ENCODE results near the gene GGCX. TPM values are rescaled to one million over a fixed set of nuclear protein-coding genes. Genes with fewer than 3 reads are reported as not detected.

The GGCX gene
- total and polyA plus RNA-seq, 9 of the 15 experiments (the other 6 are each of a cell fraction or from before 2014, with no cell fraction given), result 14.4 to 47.1 (median 28.1) TPM

- TF ChIP-seq PCBP1 (IDR thresholded peaks at IDR 0.05; ENCODE audit: low read depth, low read length, poor library complexity, severe bottlenecking), result no peak
- no peak for TF ChIP-seq YBX1 (IDR thresholded peaks at IDR 0.05)
- no peak for TF ChIP-seq JUN (IDR thresholded peaks at IDR 0.05; ENCODE audit: borderline replicate concordance, low read depth, low read length)
- TF ChIP-seq JUN (CRISPR knock-in tag; IDR thresholded peaks at IDR 0.05; ENCODE audit: borderline replicate concordance), result no peak
- TF ChIP-seq ETV5 (CRISPR knock-in tag; IDR thresholded peaks at IDR 0.05; ENCODE audit: low read depth), result peak; percentile 64; the same call in 1 of the 2 replicates
- TF ChIP-seq RNF219 (CRISPR knock-in tag; IDR thresholded peaks at IDR 0.05), result no peak
- peak; percentile 81; the same call in 1 of the 2 replicates for TF ChIP-seq PML (IDR thresholded peaks at IDR 0.05; ENCODE audit: low read length)
- TF ChIP-seq ZNF263 (CRISPR knock-in tag; IDR thresholded peaks at IDR 0.05; ENCODE audit: borderline replicate concordance), result no peak
- no peak for TF ChIP-seq E4F1 (CRISPR knock-in tag; IDR thresholded peaks at IDR 0.05; ENCODE audit: borderline replicate concordance)
- TF ChIP-seq CBX8 (IDR thresholded peaks at IDR 0.05; ENCODE audit: borderline replicate concordance, extremely low read depth, low read depth, low read length, poor library complexity, severe bottlenecking), result no peak
- no peak for TF ChIP-seq ZNF717 (CRISPR knock-in tag; IDR thresholded peaks at IDR 0.05)
- TF ChIP-seq ESRRB (CRISPR knock-in tag; IDR thresholded peaks at IDR 0.05; ENCODE audit: borderline replicate concordance), result no peak
- TF ChIP-seq NCOA1 (IDR thresholded peaks at IDR 0.05; ENCODE audit: low read depth), result no peak; the same call in 1 of the 2 replicates
- TF ChIP-seq CCNT2 (IDR thresholded peaks at IDR 0.05; ENCODE audit: borderline replicate concordance, extremely low read depth, insufficient read length, low read depth, low read length), result no peak
- no peak for TF ChIP-seq TARDBP (IDR thresholded peaks at IDR 0.05)
- TF ChIP-seq PHF8 (IDR thresholded peaks at IDR 0.05; ENCODE audit: borderline replicate concordance, low read length), result peak; percentile 90; the same call in 1 of the 2 replicates
- TF ChIP-seq CHCHD3 (CRISPR knock-in tag; IDR thresholded peaks at IDR 0.05), result no peak
- TF ChIP-seq VEZF1 (CRISPR knock-in tag; IDR thresholded peaks at IDR 0.05), result 0 out of 2 replicates have a peak, but pooled peaks have one; percentile 34
- no peak for TF ChIP-seq STAT5B (CRISPR knock-in tag; IDR thresholded peaks at IDR 0.05)
- no peak for TF ChIP-seq CREBBP (IDR thresholded peaks at IDR 0.05; ENCODE audit: low read depth, low read length)
- no peak for TF ChIP-seq LARP7 (IDR thresholded peaks at IDR 0.05)
- peak; percentile 90 for TF ChIP-seq SUPT5H (IDR thresholded peaks at IDR 0.05)
- no peak for TF ChIP-seq NR2C1 (IDR thresholded peaks at IDR 0.05)
- 0 out of 2 replicates have a peak, but pooled peaks have one; percentile 11 for TF ChIP-seq NR2C1 (tag; IDR thresholded peaks at IDR 0.05)
Observed at GRCh38 chr2:85595301-85596025, 34.2 kb upstream of the GGCX start, which contains the start of gene RNF181 (continued).

Measured in K562 (cell line).